Measurements from ENCODE around the gene EVPL. TPM values are rescaled to one million over a fixed set of nuclear protein-coding genes. Genes with fewer than 3 reads are reported as not detected.

Gene EVPL
- total and polyA plus RNA-seq, 2 donors (not counting 3 experiments of a cell fraction or from before 2014, with no cell fraction given) = not detected

GRCh38 chr17:76075364-76076145 lies 48.4 kb upstream of the EVPL start:
- dilution Hi-C loops (cut with MboI; ENCODE audit: extremely low pct_ligation_motif_present, low sequenced_read_pairs) (no loop called here), intact Hi-C loops (cut with micrococcal nuclease) (loop anchor here (5.0 kb wide), 1 partner anchor 63 kb away; no protein-coding TSS in a partner anchor)
- Histone ChIP-seq H3K9ac (replicated peaks; ENCODE audit: extremely low read depth, insufficient read depth, low read length) (no peak overlapping the region), H4K20me1 (replicated peaks; ENCODE audit: control insufficient read depth, extremely low read depth, insufficient read depth, low read length) (no peaks in the 10 kb centered on the region), H3K9me3 (replicated peaks; ENCODE audit: control insufficient read depth, insufficient read depth, low read length) (no peaks in the 10 kb centered on the region), H3K27ac (ENCODE audit: insufficient read depth, low read depth, low read length) (no peak overlapping the region), H2AFZ (ENCODE audit: low read depth, low read length) (no peak overlapping the region), H3K27me3 (ENCODE audit: control insufficient read depth in 2 of 2, insufficient read depth in 2 of 2, low read length in 2 of 2) (peaks cover 65 to 72% of the 10 kb centered on the region in 2 experiments), H3K4me2 (ENCODE audit: insufficient read depth, low read length) (no peak overlapping the region), H3K36me3 (ENCODE audit: control insufficient read depth in 2 of 2, extremely low read depth in 1 of 2, insufficient read depth in 2 of 2, low read length in 2 of 2) (no peaks in the 10 kb centered on the region), H3K9me1 (replicated peaks; ENCODE audit: control insufficient read depth, extremely low read depth, insufficient read depth, low read length) (no peaks in the 10 kb centered on the region), H3K4me1 (ENCODE audit: control insufficient read depth, extremely low read depth, insufficient read depth, low read length) (peaks cover 16% of the 10 kb centered on the region), H3K4me3 (replicated peaks in 1 of 3; ENCODE audit: insufficient read depth in 1 of 3, low read depth in 1 of 3, low read length in 3 of 3) (no peak overlapping the region), H3K79me2 (ENCODE audit: control insufficient read depth, insufficient read depth, low read length) (peaks cover 20% of the 10 kb centered on the region)
- POLR2A ChIA-PET = no interaction called here
- TF ChIP-seq, protein P1, sequence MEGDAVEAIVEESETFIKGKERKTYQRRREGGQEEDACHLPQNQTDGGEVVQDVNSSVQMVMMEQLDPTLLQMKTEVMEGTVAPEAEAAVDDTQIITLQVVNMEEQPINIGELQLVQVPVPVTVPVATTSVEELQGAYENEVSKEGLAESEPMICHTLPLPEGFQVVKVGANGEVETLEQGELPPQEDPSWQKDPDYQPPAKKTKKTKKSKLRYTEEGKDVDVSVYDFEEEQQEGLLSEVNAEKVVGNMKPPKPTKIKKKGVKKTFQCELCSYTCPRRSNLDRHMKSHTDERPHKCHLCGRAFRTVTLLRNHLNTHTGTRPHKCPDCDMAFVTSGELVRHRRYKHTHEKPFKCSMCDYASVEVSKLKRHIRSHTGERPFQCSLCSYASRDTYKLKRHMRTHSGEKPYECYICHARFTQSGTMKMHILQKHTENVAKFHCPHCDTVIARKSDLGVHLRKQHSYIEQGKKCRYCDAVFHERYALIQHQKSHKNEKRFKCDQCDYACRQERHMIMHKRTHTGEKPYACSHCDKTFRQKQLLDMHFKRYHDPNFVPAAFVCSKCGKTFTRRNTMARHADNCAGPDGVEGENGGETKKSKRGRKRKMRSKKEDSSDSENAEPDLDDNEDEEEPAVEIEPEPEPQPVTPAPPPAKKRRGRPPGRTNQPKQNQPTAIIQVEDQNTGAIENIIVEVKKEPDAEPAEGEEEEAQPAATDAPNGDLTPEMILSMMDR (IDR thresholded peaks at IDR 0.05; ENCODE audit: extremely low read depth in 1 of 2, insufficient read depth in 1 of 2, low read depth in 1 of 2, low read length in 2 of 2) = peak in 1 of 2 donors; percentile 26
- no peak for TF ChIP-seq FOS (IDR thresholded peaks at IDR 0.05; ENCODE audit: borderline replicate concordance, insufficient read depth, low read length)
- TF ChIP-seq, protein P2, sequence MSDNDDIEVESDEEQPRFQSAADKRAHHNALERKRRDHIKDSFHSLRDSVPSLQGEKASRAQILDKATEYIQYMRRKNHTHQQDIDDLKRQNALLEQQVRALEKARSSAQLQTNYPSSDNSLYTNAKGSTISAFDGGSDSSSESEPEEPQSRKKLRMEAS (IDR thresholded peaks at IDR 0.05; ENCODE audit: insufficient read depth, insufficient read length) = no peak
- TF ChIP-seq GATA2 (IDR thresholded peaks at IDR 0.05; ENCODE audit: insufficient read depth, insufficient read length, low read depth, low read length) = no peak
- peak; percentile 73 for TF ChIP-seq EZH2 (IDR thresholded peaks at IDR 0.05; ENCODE audit: borderline replicate concordance, low read depth, low read length, severe bottlenecking)
- no peak for TF ChIP-seq MYC (IDR thresholded peaks at IDR 0.05; ENCODE audit: low read depth, low read length)
- no peak for TF ChIP-seq JUN (IDR thresholded peaks at IDR 0.05; ENCODE audit: borderline replicate concordance, insufficient read depth, insufficient read length, low read depth)
- no peak for TF ChIP-seq POLR2AphosphoS5 (IDR thresholded peaks at IDR 0.05; ENCODE audit: insufficient read depth, low read depth, low read length)
- TF ChIP-seq POLR2A (IDR thresholded peaks at IDR 0.05; ENCODE audit: low read depth, low read length) = no peak
- CTCF ChIA-PET = interaction anchor here (0.9 to 1.3 kb wide), 2 partner anchors 204 to 333 kb away, joined by 3 read pairs; no protein-coding TSS in a partner anchor
- no peak for DNase-seq (ENCODE audit: low read depth, low spot score)
- no peak for FAIRE-seq
- BruUV-seq (replicated peaks) = no TSS peak
